Uterus (tissue), 4 donors: Measurements from ENCODE around the gene TTC31. TPM values are rescaled to one million over a fixed set of nuclear protein-coding genes. Genes with fewer than 3 reads are reported as not detected.
A peak's percentile ranks its signal among the peaks of the same experiment; 100 is the strongest.

Experiments
- DNase-seq, 2 donors: peaks; one replicate each; pipeline ENCODE4 v3.0.0-alpha.2; 2019 to 2020
- H3K27ac ChIP-seq, 2 donors: fragments of 200-600 bp; sonication (generic); 1 replicate in 1 of 2; 2 replicates in 1 of 2; pipeline ENCODE4 v1.5.1; 2016 to 2018
- H3K27me3 ChIP-seq, 2 donors: fragments of 200-600 bp; sonication (generic); one replicate each; pipeline ENCODE4 v1.5.1; 2018 to 2019; ENCODE audit warnings: control low read depth in 1 of 2
- H3K36me3 ChIP-seq, 2 donors: fragments of 200-600 bp; sonication (generic); one replicate each; pipeline ENCODE4 v1.5.1; 2019; ENCODE audit warnings: control low read depth in 1 of 2
- H3K4me1 ChIP-seq, 2 donors: fragments of 200-600 bp; sonication (generic); one replicate each; pipeline ENCODE4 v1.5.1; 2018 to 2019; ENCODE audit warnings: control low read depth in 1 of 2
- H3K4me3 ChIP-seq, 2 donors: fragments of 200-600 bp; sonication (generic); 1 replicate in 1 of 2; 2 replicates in 1 of 2; pipeline ENCODE4 v1.5.1; 2018 to 2019; ENCODE audit warnings: mild to moderate bottlenecking in 1 of 2
- H3K9me3 ChIP-seq, 2 donors: fragments of 200-600 bp; sonication (generic); one replicate each; pipeline ENCODE4 v1.5.1; 2019; ENCODE audit warnings: control low read depth in 1 of 2
- CTCF ChIP-seq, 4 experiments: fragments of 200-600 bp in 2 of 4; fragments of 450-650 bp in 2 of 4; sonication (generic) in 2 of 4; IDR thresholded peaks; one replicate each; pipeline ENCODE4 v1.5.1; 2016 to 2019; ENCODE audit warnings: antibody characterized with exemption in 4 of 4, mild to moderate bottlenecking in 2 of 4, moderate library complexity in 1 of 4
- POLR2A ChIP-seq, 2 donors: fragments of 450-650 bp; IDR thresholded peaks; one replicate each; pipeline ENCODE4 v1.6.1; 2016; ENCODE audit warnings: antibody characterized with exemption in 2 of 2, mild to moderate bottlenecking in 1 of 2, moderate library complexity in 1 of 2
- intact Hi-C: fragments of 100-400 bp; cut with DNase I; formaldehyde crosslinking; loops from one replicate; pipeline ENCODE4 v1.15.1; 2023; ENCODE audit warnings: low total_unique reads
- total RNA-seq, 4 donors: library from RNA; depleted of rRNA in 3 of 4; stranded (reverse); fragments of >200 nt in 3 of 4; gene quantifications; one replicate each; pipeline versions ENCODE4 v1.1.0 to v1.2.4, GENCODE V29; 2014 to 2023
- donor health status: DM: yes; HTN: yes; CAD: no.

Gene TTC31
- total RNA-seq = 10 to 100 TPM in 3 of 4 donors, 1 to 10 TPM in 1; 8.5 to 29.2 (median 17.5) TPM

GRCh38 chr2:74482801-74483674 lies at the start of gene TTC31, which contains the start of gene CCDC142:
Gene TTC31, plus strand, starts transcription at chr2:74483081. Its CDS starts 15 bp downstream, at chr2:74483096.
Gene CCDC142, minus strand, starts transcription at chr2:74482998. Its CDS starts 161 bp downstream, at chr2:74482837.
- peak; percentile 95 to 98 for DNase-seq
- intact Hi-C loops = loop anchor here (2.0 kb wide), 1 partner anchor 106 kb away; no protein-coding TSS in a partner anchor
- Histone ChIP-seq H3K27me3 (no peaks in the 10 kb centered on the region), H3K4me1 (peaks cover 0 to 10% of the 10 kb centered on the region in 2 donors), H3K36me3 (no peaks in the 10 kb centered on the region), H3K27ac (peak within 1 kb of the TSS; percentile 91 to 93), H3K9me3 (no peaks in the 10 kb centered on the region), H3K4me3 (peak within 1 kb of the TSS; percentile 91 to 93)
- TF ChIP-seq POLR2A (IDR thresholded peaks at IDR 0.05) (peak in 1 of 2 donors; percentile 29), CTCF (IDR thresholded peaks at IDR 0.05) (peak; percentile 84 to 89 (median 87))

GRCh38 chr2:74436111-74436805 lies 46.6 kb upstream of the TTC31 start:
- TF ChIP-seq POLR2A (IDR thresholded peaks at IDR 0.05) (no peak), CTCF (IDR thresholded peaks at IDR 0.05) (no peak)
- H3K4me3 ChIP-seq = no peak overlapping the region
- intact Hi-C loops = no loop called here

GRCh38 chr2:74436848-74437695 lies 45.8 kb upstream of the TTC31 start:
- no peaks in the 10 kb centered on the region for H3K9me3 ChIP-seq
- DNase-seq = no peak
- TF ChIP-seq POLR2A (IDR thresholded peaks at IDR 0.05) = no peak
- no peak for TF ChIP-seq CTCF (IDR thresholded peaks at IDR 0.05)
- intact Hi-C loops = no loop called here
- peaks cover 0 to 5% of the 10 kb centered on the region in 2 donors for H3K27me3 ChIP-seq
- H3K4me3 ChIP-seq = no peak overlapping the region
- no peak overlapping the region for H3K27ac ChIP-seq
- no peaks in the 10 kb centered on the region for H3K36me3 ChIP-seq
- peaks cover 0 to 9% of the 10 kb centered on the region in 2 donors for H3K4me1 ChIP-seq

More at GRCh38 chr2:74436111-74436805, 46.6 kb upstream of the TTC31 start:
- no peaks in the 10 kb centered on the region for H3K36me3 ChIP-seq
- H3K27ac ChIP-seq = no peak overlapping the region
- H3K9me3 ChIP-seq = no peaks in the 10 kb centered on the region
- no peaks in the 10 kb centered on the region for H3K27me3 ChIP-seq
- DNase-seq = no peak
- H3K4me1 ChIP-seq = peaks cover 0 to 9% of the 10 kb centered on the region in 2 donors

- Histone ChIP-seq H3K36me3 (no peaks in the 10 kb centered on the region), H3K4me1 (peaks cover 0 to 9% of the 10 kb centered on the region in 2 donors), H3K27me3 (peaks cover 0 to 5% of the 10 kb centered on the region in 2 donors), H3K27ac (no peak overlapping the region), H3K9me3 (no peaks in the 10 kb centered on the region), H3K4me3 (no peak overlapping the region)
- intact Hi-C loops = no loop called here
- DNase-seq = no peak
- no peak for TF ChIP-seq CTCF (IDR thresholded peaks at IDR 0.05)
- no peak for TF ChIP-seq POLR2A (IDR thresholded peaks at IDR 0.05)
Measured at GRCh38 chr2:74438248-74438647, 44.6 kb upstream of the TTC31 start.
